Measurements from ENCODE around the gene ANKRD13C.

- no peak for TF ChIP-seq BHLHE40 (IDR thresholded peaks at IDR 0.05; ENCODE audit: borderline replicate concordance)
- no peak for TF ChIP-seq FOXA1 (IDR thresholded peaks at IDR 0.05)
- TF ChIP-seq TARDBP (IDR thresholded peaks at IDR 0.05): no peak
- TF ChIP-seq SP1 (IDR thresholded peaks at IDR 0.05): no peak
- TF ChIP-seq ELF4 (IDR thresholded peaks at IDR 0.05): no peak
- no peak for TF ChIP-seq ARNT (IDR thresholded peaks at IDR 0.05)
- no peak for TF ChIP-seq LEF1 (IDR thresholded peaks at IDR 0.05; ENCODE audit: borderline replicate concordance)
- TF ChIP-seq FOXM1 (IDR thresholded peaks at IDR 0.05; ENCODE audit: borderline replicate concordance): no peak
- no peak for TF ChIP-seq ZNF384 (IDR thresholded peaks at IDR 0.05)
- no peak for TF ChIP-seq HDGF (IDR thresholded peaks at IDR 0.05; ENCODE audit: borderline replicate concordance)
- no peak for TF ChIP-seq FOXK2 (IDR thresholded peaks at IDR 0.05)
- TF ChIP-seq L3MBTL2 (conservative IDR thresholded peaks at IDR 0.05): no peak
These were observed 125.9 kb downstream of the ANKRD13C start for GRCh38 chr1:70228670-70229069.

Data from HEK293T (cell line).